WTC11 (cell line): Measurements from ENCODE around the gene IL1R1. TPM values are rescaled to one million over a fixed set of nuclear protein-coding genes. Genes with fewer than 3 reads are reported as not detected.

Source experiments
- ATAC-seq: fragments of 200-7000 bp; cut with Tn5 transposase; 2 replicates; pipeline ENCODE4 v1.10.0; 2021; ENCODE audit warnings: mild to moderate bottlenecking, moderate library complexity
- CTCF ChIA-PET: fragments of 300-600 bp; sonication (Branson Sonifier 250); formaldehyde crosslinking; loops from one replicate; lab custom pipeline; 2021; ENCODE audit warnings: antibody characterized with exemption; lab: Charles Lee
- POLR2A ChIA-PET: fragments of 350-600 bp; sonication (Branson Sonifier 250); formaldehyde crosslinking; loops from one replicate; lab custom pipeline; 2021; ENCODE audit warnings: antibody characterized with exemption; lab: Charles Lee
- DNase-seq: peaks from one replicate; pipeline ENCODE4 v3.0.0; 2021; ENCODE audit warnings: low spot score
- H3K27ac Mint-ChIP-seq: 2 replicates; pipeline ENCODE4 v1.8.0; 2021; ENCODE audit warnings: mixed read lengths
- H3K27me3 Mint-ChIP-seq: 2 replicates; pipeline ENCODE4 v1.8.0; 2021; ENCODE audit warnings: low read depth, mild to moderate bottlenecking, moderate library complexity, mixed read lengths
- H3K36me3 Mint-ChIP-seq: 2 replicates; pipeline ENCODE4 v1.8.0; 2021; ENCODE audit warnings: mixed read lengths
- H3K4me1 Mint-ChIP-seq: 2 replicates; pipeline ENCODE4 v1.8.0; 2022; ENCODE audit warnings: mixed read lengths
- H3K4me3 Mint-ChIP-seq: 2 replicates; pipeline ENCODE4 v1.8.0; 2021; ENCODE audit warnings: mild to moderate bottlenecking, moderate library complexity, mixed read lengths
- H3K9me3 Mint-ChIP-seq: 2 replicates; pipeline ENCODE4 v1.8.0; 2021; ENCODE audit warnings: mixed read lengths
- CBFB ChIP-seq: sonication (generic); formaldehyde crosslinking; IDR thresholded peaks from 2 replicates; pipeline ENCODE4 v1.8.1; 2022; ENCODE audit warnings: mild to moderate bottlenecking, low read depth, missing genetic modification reagents
- CREB1 ChIP-seq: sonication (generic); formaldehyde crosslinking; IDR thresholded peaks from 2 replicates; pipeline ENCODE4 v1.8.0; 2023; ENCODE audit warnings: mild to moderate bottlenecking, missing genetic modification reagents
- CREM ChIP-seq: sonication (generic); formaldehyde crosslinking; IDR thresholded peaks from 2 replicates; pipeline ENCODE4 v1.8.1; 2022; ENCODE audit warnings: mild to moderate bottlenecking, missing genetic modification reagents, moderate library complexity
- ELF4 ChIP-seq: sonication (generic); formaldehyde crosslinking; IDR thresholded peaks from 2 replicates; pipeline ENCODE4 v1.8.1; 2022; ENCODE audit warnings: low read depth, mild to moderate bottlenecking, moderate library complexity, missing genetic modification reagents
- GABPB1 ChIP-seq: sonication (generic); formaldehyde crosslinking; IDR thresholded peaks from 2 replicates; pipeline ENCODE4 v1.8.1; 2023; ENCODE audit warnings: mild to moderate bottlenecking, missing genetic modification reagents
- GRHL2 ChIP-seq: fragments of 250-450 bp; sonication (Bioruptor Pico); IDR thresholded peaks from 2 replicates; pipeline ENCODE4 v1.8.0; 2022; ENCODE audit warnings: mild to moderate bottlenecking, moderate library complexity; ENCODE audit not compliant: insufficient replicate concordance, severe bottlenecking
- KAT7 ChIP-seq: sonication (generic); formaldehyde crosslinking; IDR thresholded peaks from 2 replicates; pipeline ENCODE4 v1.8.1; 2023; ENCODE audit warnings: missing genetic modification reagents, mild to moderate bottlenecking, borderline replicate concordance
- MYBL2 ChIP-seq: sonication (generic); formaldehyde crosslinking; IDR thresholded peaks from 2 replicates; pipeline ENCODE4 v1.8.1; 2023; ENCODE audit warnings: mild to moderate bottlenecking, moderate library complexity, missing genetic modification reagents
- RORB ChIP-seq: fragments of 250-450 bp; sonication (Bioruptor Pico); IDR thresholded peaks from 2 replicates; pipeline ENCODE4 v1.9.0; 2021; ENCODE audit warnings: mild to moderate bottlenecking
- SP1 ChIP-seq: sonication (generic); formaldehyde crosslinking; conservative IDR thresholded peaks from 2 replicates; pipeline ENCODE4 v1.8.1; 2022; ENCODE audit warnings: missing genetic modification reagents
- ZNF219 ChIP-seq: sonication (generic); formaldehyde crosslinking; IDR thresholded peaks from 2 replicates; pipeline ENCODE4 v1.8.0; 2023; ENCODE audit warnings: missing genetic modification reagents, mild to moderate bottlenecking, borderline replicate concordance
- ZNF317 ChIP-seq: sonication (generic); formaldehyde crosslinking; IDR thresholded peaks from 2 replicates; pipeline ENCODE4 v1.8.1; 2023; ENCODE audit warnings: low read depth, mild to moderate bottlenecking, moderate library complexity, missing genetic modification reagents, borderline replicate concordance
- ZNF416 ChIP-seq: fragments of 250-450 bp; sonication (Bioruptor Pico); IDR thresholded peaks from 2 replicates; pipeline ENCODE4 v1.9.0; 2021; ENCODE audit warnings: mild to moderate bottlenecking, inconsistent platforms
- ZNF423 ChIP-seq: fragments of 250-450 bp; sonication (Bioruptor Pico); IDR thresholded peaks from 2 replicates; pipeline ENCODE4 v2.1.2; 2022; ENCODE audit warnings: mild to moderate bottlenecking, moderate library complexity
- total RNA-seq: library from RNA; stranded (reverse); gene quantifications from 3 replicates; pipeline ENCODE4 v1.2.3, GENCODE V29; 2021
- TF ChIP-seq, protein P1 (sequence below): sonication (generic); formaldehyde crosslinking; IDR thresholded peaks from 2 replicates; pipeline ENCODE4 v1.8.1; 2022; ENCODE audit warnings: mild to moderate bottlenecking, missing genetic modification reagents, moderate library complexity, borderline replicate concordance
- TF ChIP-seq, protein P2 (sequence below): sonication (generic); formaldehyde crosslinking; IDR thresholded peaks from 2 replicates; pipeline ENCODE4 v1.8.1; 2022; ENCODE audit warnings: low read depth, missing genetic modification reagents, borderline replicate concordance
- TF ChIP-seq, protein P3 (sequence below): sonication (generic); formaldehyde crosslinking; IDR thresholded peaks from 2 replicates; pipeline ENCODE4 v1.8.1; 2022; ENCODE audit warnings: low read depth, mild to moderate bottlenecking, moderate library complexity, missing genetic modification reagents, borderline replicate concordance
- TF ChIP-seq, protein P4 (sequence below): sonication (generic); formaldehyde crosslinking; IDR thresholded peaks from 2 replicates; pipeline ENCODE4 v1.8.1; 2023; ENCODE audit warnings: mild to moderate bottlenecking, missing genetic modification reagents, moderate library complexity
- TF ChIP-seq, protein P5 (sequence below): sonication (generic); formaldehyde crosslinking; IDR thresholded peaks from 2 replicates; pipeline ENCODE4 v1.8.1; 2023; ENCODE audit warnings: mild to moderate bottlenecking, missing genetic modification reagents, borderline replicate concordance
- TF ChIP-seq, protein P6 (sequence below): sonication (generic); formaldehyde crosslinking; IDR thresholded peaks from 2 replicates; pipeline ENCODE4 v1.8.0; 2023; ENCODE audit warnings: missing genetic modification reagents

Gene IL1R1
- total RNA-seq, 1 experiment from 2014 or later, result 0.37 TPM

DNA sequence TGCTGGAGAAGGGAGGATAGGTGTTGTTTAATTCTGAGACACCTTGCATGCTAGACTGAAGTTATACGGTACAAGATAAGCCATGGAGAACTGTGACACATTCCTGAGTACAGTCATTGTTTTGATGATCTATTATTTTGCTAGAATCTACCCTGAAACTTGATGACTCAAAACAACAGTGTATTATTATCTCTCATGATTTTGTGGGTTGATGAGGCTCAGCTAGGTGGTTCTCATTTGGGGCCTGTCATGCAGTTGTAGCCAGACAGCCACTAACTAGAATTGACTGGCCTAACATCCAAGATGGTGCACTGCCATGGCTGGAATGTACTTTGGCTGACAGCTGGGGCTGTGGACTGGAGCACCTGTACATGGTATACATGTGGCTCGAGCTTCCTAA is 5.4 kb upstream of the IL1R1 start:
- ATAC-seq (no peak), DNase-seq (no peak)
- H3K4me3 Mint-ChIP-seq, result no peak overlapping the region
- H3K27ac Mint-ChIP-seq, result no peak overlapping the region
- ChIA-PET POLR2A (no interaction called here), CTCF (interaction anchor here (1.7 kb wide), 1 partner anchor 117 kb away, joined by 6 read pairs; no protein-coding TSS in a partner anchor)
- TF ChIP-seq ZNF219 (no peak), CREM (CRISPR knock-in tag) (no peak), RORB (CRISPR knock-in tag) (no peak), KAT7 (CRISPR knock-in tag) (no peak)
- TF ChIP-seq, protein P1, sequence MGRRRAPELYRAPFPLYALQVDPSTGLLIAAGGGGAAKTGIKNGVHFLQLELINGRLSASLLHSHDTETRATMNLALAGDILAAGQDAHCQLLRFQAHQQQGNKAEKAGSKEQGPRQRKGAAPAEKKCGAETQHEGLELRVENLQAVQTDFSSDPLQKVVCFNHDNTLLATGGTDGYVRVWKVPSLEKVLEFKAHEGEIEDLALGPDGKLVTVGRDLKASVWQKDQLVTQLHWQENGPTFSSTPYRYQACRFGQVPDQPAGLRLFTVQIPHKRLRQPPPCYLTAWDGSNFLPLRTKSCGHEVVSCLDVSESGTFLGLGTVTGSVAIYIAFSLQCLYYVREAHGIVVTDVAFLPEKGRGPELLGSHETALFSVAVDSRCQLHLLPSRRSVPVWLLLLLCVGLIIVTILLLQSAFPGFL (CRISPR knock-in tag), result no peak
- H3K36me3 Mint-ChIP-seq, result no peaks in the 10 kb centered on the region
- peaks cover 23% of the 10 kb centered on the region for H3K27me3 Mint-ChIP-seq
- peaks cover 6% of the 10 kb centered on the region for H3K9me3 Mint-ChIP-seq
- H3K4me1 Mint-ChIP-seq, result peaks cover 11% of the 10 kb centered on the region; the same call in 1 of the 2 replicates

DNA sequence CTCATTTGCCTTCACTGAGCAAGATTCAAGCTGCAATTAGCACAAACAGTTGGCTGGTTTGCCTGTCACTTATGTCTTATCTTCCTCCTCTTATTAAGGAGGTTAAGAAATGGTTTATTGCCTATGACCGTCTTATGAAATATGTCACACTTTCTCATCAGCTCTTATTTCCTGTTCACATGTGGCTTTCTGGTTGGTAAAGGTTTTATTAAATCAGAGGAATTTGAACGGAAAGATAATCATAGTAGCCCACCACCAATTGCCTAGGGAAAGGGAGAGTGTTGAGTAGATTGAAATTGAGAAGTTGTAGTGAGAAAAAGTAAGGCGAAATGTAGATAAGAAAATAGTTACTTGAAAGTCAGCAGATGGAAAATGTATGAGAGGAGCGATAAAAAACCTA is 4.2 kb upstream of the IL1R1 start:
- H3K4me1 Mint-ChIP-seq, result peaks cover 17% of the 10 kb centered on the region
- ChIA-PET POLR2A (no interaction called here), CTCF (no interaction called here)
- no peak overlapping the region for H3K4me3 Mint-ChIP-seq
- ATAC-seq, result no peak
- DNase-seq, result no peak
- no peak overlapping the region for H3K27ac Mint-ChIP-seq
- no peaks in the 10 kb centered on the region for H3K36me3 Mint-ChIP-seq
- TF ChIP-seq CREB1 (CRISPR knock-in tag), result no peak
- no peak for TF ChIP-seq MYBL2 (CRISPR knock-in tag)
- TF ChIP-seq GRHL2, result no peak
- TF ChIP-seq ZNF423, result no peak
- TF ChIP-seq ZNF317 (CRISPR knock-in tag), result no peak
- TF ChIP-seq, protein P2, sequence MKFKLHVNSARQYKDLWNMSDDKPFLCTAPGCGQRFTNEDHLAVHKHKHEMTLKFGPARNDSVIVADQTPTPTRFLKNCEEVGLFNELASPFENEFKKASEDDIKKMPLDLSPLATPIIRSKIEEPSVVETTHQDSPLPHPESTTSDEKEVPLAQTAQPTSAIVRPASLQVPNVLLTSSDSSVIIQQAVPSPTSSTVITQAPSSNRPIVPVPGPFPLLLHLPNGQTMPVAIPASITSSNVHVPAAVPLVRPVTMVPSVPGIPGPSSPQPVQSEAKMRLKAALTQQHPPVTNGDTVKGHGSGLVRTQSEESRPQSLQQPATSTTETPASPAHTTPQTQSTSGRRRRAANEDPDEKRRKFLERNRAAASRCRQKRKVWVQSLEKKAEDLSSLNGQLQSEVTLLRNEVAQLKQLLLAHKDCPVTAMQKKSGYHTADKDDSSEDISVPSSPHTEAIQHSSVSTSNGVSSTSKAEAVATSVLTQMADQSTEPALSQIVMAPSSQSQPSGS (CRISPR knock-in tag), result no peak
- no peaks in the 10 kb centered on the region for H3K9me3 Mint-ChIP-seq
- H3K27me3 Mint-ChIP-seq, result peaks cover 31% of the 10 kb centered on the region

DNA sequence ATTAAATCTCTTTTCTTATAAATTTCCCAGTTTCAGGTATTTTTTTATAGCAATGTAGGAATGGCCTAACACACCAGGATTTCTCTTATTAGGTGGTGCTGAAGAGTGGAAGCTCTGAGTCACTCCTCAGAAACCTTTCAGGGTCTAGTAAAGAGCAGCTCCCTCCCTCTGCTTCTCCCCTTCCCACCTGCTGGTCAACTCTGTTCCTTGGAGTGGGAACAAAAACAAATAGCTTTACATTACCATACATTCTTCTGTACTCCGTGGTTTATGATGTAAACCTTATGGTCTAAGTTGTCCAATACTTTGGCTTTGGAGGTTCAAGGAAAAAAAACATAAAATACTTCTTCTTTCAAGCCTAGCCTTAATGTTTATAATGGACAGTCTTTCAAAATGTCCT is 2.7 kb upstream of the IL1R1 start:
- CTCF ChIA-PET, result no interaction called here
- DNase-seq (no peak), ATAC-seq (no peak)
- Mint-ChIP-seq H3K4me1 (peaks cover 17% of the 10 kb centered on the region), H3K9me3 (peaks cover 2% of the 10 kb centered on the region; the same call in 1 of the 2 replicates), H3K36me3 (no peaks in the 10 kb centered on the region), H3K27ac (no peak overlapping the region), H3K27me3 (peaks cover 41% of the 10 kb centered on the region), H3K4me3 (no peak overlapping the region)
- POLR2A ChIA-PET, result no interaction called here
- no peak for TF ChIP-seq ZNF416 (CRISPR knock-in tag)
- no peak for TF ChIP-seq SP1 (CRISPR knock-in tag)
- TF ChIP-seq, protein P3, sequence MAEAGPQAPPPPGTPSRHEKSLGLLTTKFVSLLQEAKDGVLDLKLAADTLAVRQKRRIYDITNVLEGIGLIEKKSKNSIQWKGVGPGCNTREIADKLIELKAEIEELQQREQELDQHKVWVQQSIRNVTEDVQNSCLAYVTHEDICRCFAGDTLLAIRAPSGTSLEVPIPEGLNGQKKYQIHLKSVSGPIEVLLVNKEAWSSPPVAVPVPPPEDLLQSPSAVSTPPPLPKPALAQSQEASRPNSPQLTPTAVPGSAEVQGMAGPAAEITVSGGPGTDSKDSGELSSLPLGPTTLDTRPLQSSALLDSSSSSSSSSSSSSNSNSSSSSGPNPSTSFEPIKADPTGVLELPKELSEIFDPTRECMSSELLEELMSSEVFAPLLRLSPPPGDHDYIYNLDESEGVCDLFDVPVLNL (CRISPR knock-in tag), result no peak
- TF ChIP-seq, protein P1 (CRISPR knock-in tag), result no peak
- TF ChIP-seq, protein P4, sequence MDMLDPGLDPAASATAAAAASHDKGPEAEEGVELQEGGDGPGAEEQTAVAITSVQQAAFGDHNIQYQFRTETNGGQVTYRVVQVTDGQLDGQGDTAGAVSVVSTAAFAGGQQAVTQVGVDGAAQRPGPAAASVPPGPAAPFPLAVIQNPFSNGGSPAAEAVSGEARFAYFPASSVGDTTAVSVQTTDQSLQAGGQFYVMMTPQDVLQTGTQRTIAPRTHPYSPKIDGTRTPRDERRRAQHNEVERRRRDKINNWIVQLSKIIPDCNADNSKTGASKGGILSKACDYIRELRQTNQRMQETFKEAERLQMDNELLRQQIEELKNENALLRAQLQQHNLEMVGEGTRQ, result no peak
- TF ChIP-seq GABPB1, result no peak
- TF ChIP-seq, protein P5, sequence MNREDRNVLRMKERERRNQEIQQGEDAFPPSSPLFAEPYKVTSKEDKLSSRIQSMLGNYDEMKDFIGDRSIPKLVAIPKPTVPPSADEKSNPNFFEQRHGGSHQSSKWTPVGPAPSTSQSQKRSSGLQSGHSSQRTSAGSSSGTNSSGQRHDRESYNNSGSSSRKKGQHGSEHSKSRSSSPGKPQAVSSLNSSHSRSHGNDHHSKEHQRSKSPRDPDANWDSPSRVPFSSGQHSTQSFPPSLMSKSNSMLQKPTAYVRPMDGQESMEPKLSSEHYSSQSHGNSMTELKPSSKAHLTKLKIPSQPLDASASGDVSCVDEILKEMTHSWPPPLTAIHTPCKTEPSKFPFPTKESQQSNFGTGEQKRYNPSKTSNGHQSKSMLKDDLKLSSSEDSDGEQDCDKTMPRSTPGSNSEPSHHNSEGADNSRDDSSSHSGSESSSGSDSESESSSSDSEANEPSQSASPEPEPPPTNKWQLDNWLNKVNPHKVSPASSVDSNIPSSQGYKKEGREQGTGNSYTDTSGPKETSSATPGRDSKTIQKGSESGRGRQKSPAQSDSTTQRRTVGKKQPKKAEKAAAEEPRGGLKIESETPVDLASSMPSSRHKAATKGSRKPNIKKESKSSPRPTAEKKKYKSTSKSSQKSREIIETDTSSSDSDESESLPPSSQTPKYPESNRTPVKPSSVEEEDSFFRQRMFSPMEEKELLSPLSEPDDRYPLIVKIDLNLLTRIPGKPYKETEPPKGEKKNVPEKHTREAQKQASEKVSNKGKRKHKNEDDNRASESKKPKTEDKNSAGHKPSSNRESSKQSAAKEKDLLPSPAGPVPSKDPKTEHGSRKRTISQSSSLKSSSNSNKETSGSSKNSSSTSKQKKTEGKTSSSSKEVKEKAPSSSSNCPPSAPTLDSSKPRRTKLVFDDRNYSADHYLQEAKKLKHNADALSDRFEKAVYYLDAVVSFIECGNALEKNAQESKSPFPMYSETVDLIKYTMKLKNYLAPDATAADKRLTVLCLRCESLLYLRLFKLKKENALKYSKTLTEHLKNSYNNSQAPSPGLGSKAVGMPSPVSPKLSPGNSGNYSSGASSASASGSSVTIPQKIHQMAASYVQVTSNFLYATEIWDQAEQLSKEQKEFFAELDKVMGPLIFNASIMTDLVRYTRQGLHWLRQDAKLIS, result no peak
- no peak for TF ChIP-seq ELF4 (CRISPR knock-in tag)
- TF ChIP-seq, protein P6, sequence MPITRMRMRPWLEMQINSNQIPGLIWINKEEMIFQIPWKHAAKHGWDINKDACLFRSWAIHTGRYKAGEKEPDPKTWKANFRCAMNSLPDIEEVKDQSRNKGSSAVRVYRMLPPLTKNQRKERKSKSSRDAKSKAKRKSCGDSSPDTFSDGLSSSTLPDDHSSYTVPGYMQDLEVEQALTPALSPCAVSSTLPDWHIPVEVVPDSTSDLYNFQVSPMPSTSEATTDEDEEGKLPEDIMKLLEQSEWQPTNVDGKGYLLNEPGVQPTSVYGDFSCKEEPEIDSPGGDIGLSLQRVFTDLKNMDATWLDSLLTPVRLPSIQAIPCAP (CRISPR knock-in tag), result no peak
- TF ChIP-seq CBFB, result no peak
